Daoy (cell line): Measurements from ENCODE around the gene ADISSP. TPM values are rescaled to one million over a fixed set of nuclear protein-coding genes. Genes with fewer than 3 reads are reported as not detected.

Source experiments
- DNase-seq: peaks from one replicate; pipeline ENCODE4 v3.0.0-alpha.2; 2015; ENCODE audit warnings: low read depth
- total RNA-seq: library from RNA; depleted of rRNA; stranded (reverse); fragments of >200 nt; shearing (Covaris generic); gene quantifications from 2 replicates; pipeline ENCODE4 v1.2.3, GENCODE V29; 2014; rRNA removed

The ADISSP gene
- 39.4 and 40.4 TPM in 2 replicates for total RNA-seq

DNA sequence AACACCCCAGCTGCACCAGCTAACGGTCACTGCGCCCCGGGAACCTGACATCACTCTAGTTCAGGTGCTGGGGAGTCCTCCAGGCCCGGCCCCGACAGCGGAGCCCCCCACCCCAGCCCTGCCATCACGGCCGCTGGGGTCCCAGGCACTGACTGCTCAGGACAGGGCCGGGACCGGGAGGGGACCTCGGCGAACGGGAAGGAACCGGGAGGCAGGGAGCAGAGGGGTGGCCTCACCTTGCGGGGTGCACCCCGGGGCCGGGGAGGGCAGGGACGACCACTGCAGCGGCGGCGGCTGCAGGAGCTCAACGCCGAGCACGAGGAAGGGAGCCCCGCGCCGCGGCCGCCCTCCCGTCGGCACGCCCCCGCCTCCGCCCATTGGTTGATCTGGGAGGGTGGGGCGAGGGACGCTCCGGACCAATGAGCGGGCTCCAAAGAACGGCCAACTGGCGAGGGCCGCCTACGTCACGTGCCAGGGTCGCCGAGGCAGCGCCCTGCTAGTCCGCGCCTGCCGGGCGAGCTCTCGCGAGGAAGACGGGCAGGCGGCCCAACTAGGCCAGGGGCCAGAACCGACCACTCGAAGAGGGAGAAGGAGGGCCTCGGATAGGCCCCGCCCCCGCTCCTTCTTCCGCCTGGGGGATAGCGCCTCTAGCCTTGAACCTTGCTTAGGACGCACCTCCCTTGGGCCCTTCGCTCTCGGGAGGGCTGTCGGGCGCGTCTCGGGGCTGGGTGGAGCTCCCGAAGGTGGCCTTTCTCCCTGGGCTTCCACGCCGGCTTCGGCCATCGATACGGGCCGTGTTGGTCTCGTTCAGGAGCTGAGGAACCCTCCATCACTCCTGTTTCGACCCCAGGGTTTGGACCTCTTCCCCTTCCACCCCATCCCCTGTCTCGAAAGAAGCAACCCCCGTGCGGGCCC is at the start of gene ADISSP:
Gene ADISSP, minus strand, starts transcription at position 327 of the 915 bp plus-strand sequence. CDS start 7,653 bp downstream, outside the sequence.
- peak; percentile 99 for DNase-seq

DNA sequence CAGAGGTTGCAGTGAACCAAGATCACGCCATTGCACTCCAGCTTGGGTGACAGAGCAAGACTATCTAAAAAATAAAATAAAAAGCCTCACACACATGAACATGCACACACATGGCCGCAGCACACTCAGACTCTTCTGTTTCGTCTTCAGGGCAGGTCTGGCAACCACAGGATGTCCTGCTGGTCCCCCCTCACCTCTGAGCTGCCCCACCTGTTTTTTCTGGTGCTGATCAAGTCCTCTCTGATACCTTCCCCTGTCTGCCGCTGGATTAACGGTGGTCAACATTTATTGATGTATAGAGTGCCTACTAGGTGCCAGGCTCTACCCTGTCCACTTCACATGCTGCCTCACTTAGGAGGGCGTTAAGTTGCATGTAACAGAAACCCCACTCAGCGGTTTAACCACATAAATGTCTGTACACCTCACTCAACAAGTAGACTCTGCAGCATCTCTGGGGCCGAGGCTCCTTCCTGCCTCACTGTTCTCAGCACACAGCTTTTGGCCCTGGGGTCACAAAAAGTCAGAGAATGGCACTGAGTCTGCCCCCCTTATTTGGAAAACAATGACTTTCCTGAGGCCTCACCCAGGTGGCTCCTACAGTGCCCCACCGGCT is 48.3 kb upstream of the ADISSP start:
- DNase-seq, result no peak

- no peak for DNase-seq
Measured at GRCh38 chr20:3814928-3815495, 47.5 kb upstream of the ADISSP start.

GRCh38 chr20:3813848-3814581 is 46.5 kb upstream of the ADISSP start:
- no peak for DNase-seq

DNA sequence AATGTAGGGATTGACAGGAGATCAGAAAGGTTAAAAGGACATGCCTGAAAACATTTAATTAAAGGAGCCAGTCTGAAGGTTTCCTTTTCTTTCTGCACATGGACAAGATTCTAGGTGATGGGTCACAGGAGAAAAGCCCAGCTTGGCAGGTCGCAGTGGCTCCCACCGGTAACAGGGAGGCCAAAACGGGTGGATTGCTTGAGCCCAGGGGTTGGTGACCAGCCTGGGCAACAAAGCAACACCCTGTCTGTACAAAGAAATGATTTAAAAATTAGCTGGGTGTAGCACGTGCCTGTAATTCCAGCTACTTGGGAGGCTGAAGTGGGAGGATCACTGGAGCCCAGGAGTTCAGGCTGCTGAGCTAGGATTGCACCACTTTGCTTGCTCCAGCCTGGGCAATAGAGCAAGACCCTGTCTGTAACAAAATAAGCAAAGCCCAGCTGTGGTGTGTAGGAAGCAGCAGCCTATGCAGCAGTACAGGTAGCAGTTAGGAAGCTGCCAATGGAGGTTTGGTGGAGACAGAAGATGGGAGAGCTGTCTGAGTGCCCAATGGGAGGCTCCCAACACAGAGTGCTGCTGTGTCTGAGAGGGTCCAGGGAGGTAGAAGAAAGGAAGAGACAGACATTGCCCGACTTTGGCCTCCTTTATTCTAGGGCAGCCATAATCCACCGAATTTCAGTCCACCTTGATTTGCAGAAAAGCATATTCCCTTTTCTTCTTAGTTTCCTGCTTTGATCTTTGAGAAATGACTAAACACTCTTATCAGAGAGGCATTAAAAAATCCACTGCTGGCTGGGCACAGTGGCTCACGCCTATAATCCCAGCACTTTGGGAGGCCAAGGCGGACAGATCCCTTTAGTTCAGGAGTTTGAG is 45.7 kb upstream of the ADISSP start:
- DNase-seq, result no peak

- DNase-seq, result no peak
Measured at GRCh38 chr20:3812259-3812681, 44.7 kb upstream of the ADISSP start.

- peak; percentile 99 for DNase-seq
Measured at GRCh38 chr20:3811467-3812258, 44.1 kb upstream of the ADISSP start.

DNA sequence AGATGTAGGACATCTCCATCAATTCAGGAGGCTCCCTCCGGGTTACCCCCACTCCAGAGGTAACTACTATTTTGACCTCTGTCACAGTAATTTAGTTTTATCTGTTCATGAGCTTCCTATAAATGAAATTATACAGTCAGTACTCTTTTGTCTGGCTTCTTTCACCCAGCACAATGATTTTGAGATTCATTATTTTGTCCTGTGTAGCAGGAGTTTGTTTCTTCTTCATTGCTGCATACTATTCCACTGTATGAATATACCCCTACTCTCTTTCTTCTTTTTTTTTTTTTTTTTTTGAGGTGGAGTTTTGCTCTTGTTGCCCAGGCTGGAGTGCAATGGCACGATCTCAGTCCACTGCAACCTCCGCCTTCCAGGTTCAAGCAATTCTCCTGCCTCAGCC is 41.0 kb upstream of the ADISSP start:
- DNase-seq, result no peak

- no peak for DNase-seq
Measured at GRCh38 chr20:3804781-3805180, 37.2 kb upstream of the ADISSP start.

GRCh38 chr20:3804254-3804751 is 36.8 kb upstream of the ADISSP start:
- DNase-seq, result no peak

DNA sequence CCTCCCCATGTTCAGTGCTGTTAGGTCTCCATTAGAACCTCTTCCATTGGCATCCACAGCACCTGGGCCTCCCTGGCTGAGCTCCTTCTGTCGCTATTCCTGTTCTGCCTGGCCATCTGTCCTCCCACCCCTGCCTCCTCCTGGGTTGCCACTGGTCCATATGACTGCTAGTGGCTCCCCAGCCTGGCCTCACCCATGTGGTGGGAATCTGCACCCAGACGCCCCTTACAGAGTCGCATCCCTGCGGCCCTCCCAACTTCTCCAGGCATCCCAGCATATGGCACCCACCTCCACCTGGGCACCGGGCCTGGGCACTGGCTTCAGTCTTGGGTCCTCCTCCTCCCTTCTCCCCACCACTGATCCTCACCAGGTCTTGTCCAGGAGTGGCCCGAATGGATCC is 36.3 kb upstream of the ADISSP start:
- DNase-seq, result no peak

- DNase-seq, result no peak
Measured at GRCh38 chr20:3803289-3803688, 35.7 kb upstream of the ADISSP start.

GRCh38 chr20:3802524-3803239 is 35.1 kb upstream of the ADISSP start:
- DNase-seq, result no peak

- DNase-seq, result no peak
Measured at GRCh38 chr20:3801846-3802245, 34.3 kb upstream of the ADISSP start.

DNA sequence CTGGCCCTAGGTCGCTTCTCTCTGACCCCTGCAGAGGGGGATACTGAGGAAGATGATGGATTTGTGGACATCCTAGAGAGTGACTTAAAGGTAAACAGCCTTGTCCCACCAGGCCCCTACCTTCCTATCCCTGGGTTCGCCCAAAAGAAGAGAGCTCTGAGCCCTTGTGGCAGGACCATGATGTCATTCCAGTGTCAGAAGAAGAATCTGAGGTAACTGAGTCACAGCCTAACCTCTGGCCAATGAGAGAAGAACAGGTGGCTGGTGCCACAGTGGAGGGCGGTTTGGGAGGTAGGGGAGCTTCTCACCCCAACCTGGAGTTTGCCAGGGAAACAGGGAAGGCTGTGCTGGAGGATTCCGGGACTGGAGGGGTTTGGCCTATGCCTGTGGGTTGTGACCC is 33.7 kb upstream of the ADISSP start:
- no peak for DNase-seq

DNA sequence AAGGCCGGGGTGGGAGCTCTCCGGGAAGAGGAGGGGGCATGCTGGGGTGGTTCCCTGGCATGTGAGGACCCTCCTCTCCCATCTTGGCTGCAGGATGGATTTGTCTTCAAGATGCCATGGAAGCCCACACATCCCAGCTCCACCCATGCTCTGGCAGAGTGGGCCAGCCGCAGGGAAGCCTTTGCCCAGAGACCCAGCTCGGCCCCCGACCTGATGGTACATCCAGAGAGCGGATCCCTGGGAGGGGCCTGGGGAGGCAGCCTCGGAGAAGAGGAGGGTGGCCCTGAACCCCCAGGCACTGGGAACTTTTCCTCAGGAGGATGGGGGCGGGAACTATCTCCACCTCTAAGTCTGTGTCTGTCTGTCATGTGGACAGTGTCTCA is 33.3 kb upstream of the ADISSP start:
- DNase-seq, result no peak

GRCh38 chr20:3800256-3800877 is 32.8 kb upstream of the ADISSP start:
- no peak for DNase-seq

- no peak for DNase-seq
Measured at GRCh38 chr20:3798908-3799248, 31.3 kb upstream of the ADISSP start.

GRCh38 chr20:3798373-3798768 is 30.8 kb upstream of the ADISSP start:
- DNase-seq, result no peak
